HepG2 (cell line): ENCODE results near the gene SDR39U1. TPM values are rescaled to one million over a fixed set of nuclear protein-coding genes. Genes with fewer than 3 reads are reported as not detected.

Experiments
- AGO2 ChIP-seq: fragments of 200-400 bp; formaldehyde crosslinking; optimal IDR thresholded peaks from 2 replicates; pipeline ENCODE3; 2017; ENCODE audit warnings: mild to moderate bottlenecking, low read depth, low read length, moderate library complexity
- AHR ChIP-seq: IDR thresholded peaks from 2 replicates; pipeline ENCODE4 v1.6.1; 2018; ENCODE audit warnings: missing genetic modification reagents, missing compliant biosample characterization
- BORCS8-MEF2B ChIP-seq: sonication (generic); formaldehyde crosslinking; IDR thresholded peaks from 2 replicates; pipeline ENCODE4 v1.8.0; 2022; ENCODE audit warnings: mild to moderate bottlenecking, missing genetic modification reagents
- BRD4 ChIP-seq: sonication (generic); formaldehyde crosslinking; IDR thresholded peaks from 2 replicates; pipeline ENCODE4 v1.4.0; 2020; ENCODE audit warnings: missing genetic modification reagents
- CENPT ChIP-seq: sonication (generic); formaldehyde crosslinking; IDR thresholded peaks from 2 replicates; pipeline ENCODE4 v1.8.0; 2022; ENCODE audit warnings: low read depth, mild to moderate bottlenecking, moderate library complexity, missing genetic modification reagents
- DNMT1 ChIP-seq: sonication (generic); formaldehyde crosslinking; IDR thresholded peaks from 2 replicates; pipeline ENCODE4 v1.5.1; 2020; ENCODE audit warnings: mild to moderate bottlenecking, missing genetic modification reagents
- FLYWCH1 ChIP-seq: sonication (generic); formaldehyde crosslinking; IDR thresholded peaks from 2 replicates; pipeline ENCODE4 v1.8.1; 2023; ENCODE audit warnings: mild to moderate bottlenecking, missing genetic modification reagents
- GABPB1 ChIP-seq: IDR thresholded peaks from 2 replicates; pipeline ENCODE4 v1.6.1; 2016; ENCODE audit warnings: mild to moderate bottlenecking, missing genetic modification reagents, moderate library complexity, missing compliant biosample characterization
- HOXD1 ChIP-seq: sonication (generic); formaldehyde crosslinking; IDR thresholded peaks from 2 replicates; pipeline ENCODE4 v1.5.0; 2020; ENCODE audit warnings: missing genetic modification reagents
- KMT2A ChIP-seq: sonication (generic); formaldehyde crosslinking; IDR thresholded peaks from 2 replicates; pipeline ENCODE4 v1.4.0; 2020; ENCODE audit warnings: missing genetic modification reagents
- NFKBIZ ChIP-seq: IDR thresholded peaks from 2 replicates; pipeline ENCODE4 v1.6.1; 2018; ENCODE audit warnings: missing genetic modification reagents, missing compliant biosample characterization
- POLR2AphosphoS2 ChIP-seq: IDR thresholded peaks from 2 replicates; pipeline ENCODE4 v1.6.1; 2011; ENCODE audit warnings: low read depth, low read length, improper control_type of control experiment
- POLR2AphosphoS5 ChIP-seq: IDR thresholded peaks from 2 replicates; pipeline ENCODE4 v1.6.1; 2012; ENCODE audit warnings: low read depth, low read length
- PRPF4 ChIP-seq: fragments of 200-400 bp; formaldehyde crosslinking; IDR thresholded peaks from 2 replicates; pipeline ENCODE4 v1.6.1; 2016; ENCODE audit warnings: low read length, low read depth; ENCODE audit not compliant: poor library complexity, severe bottlenecking
- REPIN1 ChIP-seq: sonication (generic); formaldehyde crosslinking; IDR thresholded peaks from 2 replicates; pipeline ENCODE4 v1.8.0; 2022; ENCODE audit warnings: missing genetic modification reagents, low read depth, mild to moderate bottlenecking, borderline replicate concordance
- SIX1 ChIP-seq: sonication (generic); formaldehyde crosslinking; IDR thresholded peaks from 2 replicates; pipeline ENCODE4 v1.4.0; 2020; ENCODE audit warnings: missing genetic modification reagents, borderline replicate concordance
- TFDP1 ChIP-seq: IDR thresholded peaks from 2 replicates; pipeline ENCODE4 v1.6.1; 2016; ENCODE audit warnings: missing compliant biosample characterization, missing genetic modification reagents, borderline replicate concordance
- ZBTB1 ChIP-seq: sonication (generic); formaldehyde crosslinking; IDR thresholded peaks from 2 replicates; pipeline ENCODE4 v1.4.0; 2020; ENCODE audit warnings: missing genetic modification reagents, borderline replicate concordance
- ZNF121 ChIP-seq: sonication (generic); formaldehyde crosslinking; IDR thresholded peaks from 2 replicates; pipeline ENCODE4 v1.5.0; 2020; ENCODE audit warnings: mild to moderate bottlenecking, missing genetic modification reagents
- ZNF605 ChIP-seq: sonication (generic); formaldehyde crosslinking; IDR thresholded peaks from 2 replicates; pipeline ENCODE4 v1.8.0; 2022; ENCODE audit warnings: mild to moderate bottlenecking, missing genetic modification reagents
- polyA plus RNA-seq, 8 experiments: library from polyadenylated mRNA; depleted of rRNA in 3 of 8; stranded (reverse) in 7 of 8; unstranded in 1 of 8; fragments of >200 nt; fragmentation: Illumina TruSeq in 4 of 8; extraction: Trizol in 4 of 8; gene quantifications; 2 replicates each; pipeline versions ENCODE4 v1.2.1 to v1.2.3, GENCODE V29; 2011 to 2016; ENCODE audit warnings: low read depth in 4 of 8, missing spikeins in 1 of 8, mixed read lengths in 1 of 8; ENCODE audit not compliant: insufficient read depth in 1 of 8
- total RNA-seq, 5 experiments: library from RNA; depleted of rRNA; stranded (reverse); fragments of >200 nt; fragmentation: Illumina TruSeq; extraction: Trizol; gene quantifications; 2 replicates each; pipeline ENCODE4 v1.2.3, GENCODE V29; 2016; ENCODE audit warnings: low read depth in 1 of 5
- TF ChIP-seq, protein P1 (sequence below): sonication (generic); formaldehyde crosslinking; IDR thresholded peaks from 2 replicates; pipeline ENCODE4 v1.5.1; 2020; ENCODE audit warnings: mild to moderate bottlenecking, moderate library complexity, missing genetic modification reagents

SDR39U1 gene
- total and polyA plus RNA-seq, 2 of the 13 experiments (the other 11 are each of a cell fraction or from before 2014, with no cell fraction given), result 34.4 to 129 TPM

DNA sequence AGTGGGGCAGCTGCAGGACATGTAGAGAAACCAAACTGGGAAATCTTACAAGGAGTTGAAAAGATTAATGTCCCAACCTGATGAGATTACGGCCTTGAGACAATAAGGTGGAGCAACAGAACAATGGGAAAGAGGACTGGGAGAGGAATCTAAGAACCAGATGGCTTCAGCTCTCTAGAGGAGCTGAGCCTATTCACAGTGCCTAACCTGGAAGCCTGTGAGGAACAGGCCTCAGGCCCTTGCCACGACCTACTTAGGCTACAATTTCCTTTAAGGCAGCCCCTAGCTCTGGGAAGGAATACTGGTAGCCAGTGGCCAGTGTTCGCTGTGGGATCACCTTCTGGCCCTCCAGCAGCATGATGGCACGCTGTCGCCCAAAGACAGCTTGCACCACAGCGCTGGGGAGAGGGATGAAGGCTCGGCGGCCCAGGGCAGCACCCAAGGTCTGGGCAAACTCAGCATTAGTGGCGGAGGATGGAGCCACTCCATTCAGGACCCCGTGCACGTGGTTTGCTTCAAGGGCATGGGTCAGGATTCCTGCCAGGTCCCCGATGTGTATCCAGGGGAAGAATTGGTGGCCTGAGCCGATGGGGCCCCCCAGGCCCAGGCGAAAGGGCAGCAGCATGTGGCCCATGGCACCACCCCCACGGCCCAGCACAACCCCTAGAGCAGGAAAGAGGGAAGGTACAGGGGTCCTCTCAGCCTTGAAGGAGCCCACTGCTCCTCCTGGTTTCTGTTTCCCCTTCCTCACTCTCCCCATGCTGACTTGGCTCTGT lies 2.6 kb downstream of the SDR39U1 start (continued):
- TF ChIP-seq GABPB1, result peak; percentile 44; the same call in 1 of the 2 replicates
- TF ChIP-seq CENPT, result 0 out of 2 replicates have a peak, but pooled peaks have one; percentile 46
- TF ChIP-seq REPIN1 (CRISPR knock-in tag), result peak; percentile 62; the same call in 1 of the 2 replicates
- TF ChIP-seq KMT2A (CRISPR knock-in tag), result peak; percentile 38; the same call in 1 of the 2 replicates
- 0 out of 2 replicates have a peak, but pooled peaks have one; percentile 28 for TF ChIP-seq ZNF605 (CRISPR knock-in tag)
- TF ChIP-seq AHR (CRISPR knock-in tag), result peak; percentile 73; the same call in 1 of the 2 replicates
- no peak for TF ChIP-seq NFKBIZ (CRISPR knock-in tag)
- no peak for TF ChIP-seq ZBTB1 (CRISPR knock-in tag)
- TF ChIP-seq BORCS8-MEF2B (CRISPR knock-in tag), result peak; percentile 36
- TF ChIP-seq POLR2AphosphoS5, result 0 out of 2 replicates have a peak, but pooled peaks have one; percentile 12
- TF ChIP-seq FLYWCH1 (CRISPR knock-in tag), result no peak
- 0 out of 2 replicates have a peak, but pooled peaks have one; percentile 46 for TF ChIP-seq HOXD1
- no peak for TF ChIP-seq ZNF121 (CRISPR knock-in tag)
- TF ChIP-seq PRPF4, result no peak
- TF ChIP-seq, protein P1, sequence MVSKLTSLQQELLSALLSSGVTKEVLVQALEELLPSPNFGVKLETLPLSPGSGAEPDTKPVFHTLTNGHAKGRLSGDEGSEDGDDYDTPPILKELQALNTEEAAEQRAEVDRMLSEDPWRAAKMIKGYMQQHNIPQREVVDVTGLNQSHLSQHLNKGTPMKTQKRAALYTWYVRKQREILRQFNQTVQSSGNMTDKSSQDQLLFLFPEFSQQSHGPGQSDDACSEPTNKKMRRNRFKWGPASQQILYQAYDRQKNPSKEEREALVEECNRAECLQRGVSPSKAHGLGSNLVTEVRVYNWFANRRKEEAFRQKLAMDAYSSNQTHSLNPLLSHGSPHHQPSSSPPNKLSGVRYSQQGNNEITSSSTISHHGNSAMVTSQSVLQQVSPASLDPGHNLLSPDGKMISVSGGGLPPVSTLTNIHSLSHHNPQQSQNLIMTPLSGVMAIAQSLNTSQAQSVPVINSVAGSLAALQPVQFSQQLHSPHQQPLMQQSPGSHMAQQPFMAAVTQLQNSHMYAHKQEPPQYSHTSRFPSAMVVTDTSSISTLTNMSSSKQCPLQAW (CRISPR knock-in tag), result peak; percentile 16; the same call in 1 of the 2 replicates
- 0 out of 2 replicates have a peak, but pooled peaks have one; percentile 37 for TF ChIP-seq TFDP1 (CRISPR knock-in tag)
- 0 out of 2 replicates have a peak, but pooled peaks have one; percentile 19 for TF ChIP-seq BRD4 (CRISPR knock-in tag)
- TF ChIP-seq AGO2, result peak; percentile 99
- 0 out of 2 replicates have a peak, but pooled peaks have one; percentile 32 for TF ChIP-seq DNMT1 (CRISPR knock-in tag)
- no peak for TF ChIP-seq SIX1 (CRISPR knock-in tag)
- TF ChIP-seq POLR2AphosphoS2, result 0 out of 2 replicates have a peak, but pooled peaks have one; percentile 36
